HG03432 (cell line): ENCODE results near the gene CADM2.

ENCODE experiments used
- ATAC-seq: cut with Tn5 transposase; IDR thresholded peaks from one replicate; pipeline ENCODE4 v1.9.1; 2021; ENCODE audit warnings: mild to moderate bottlenecking, moderate library complexity; ENCODE audit not compliant: unreplicated experiment

CADM2 gene

GRCh38 chr3:85304360-85304964 is 345.7 kb downstream of the CADM2 start:
- no peak for ATAC-seq

- ATAC-seq: no peak
Observed at GRCh38 chr3:85312331-85312730, 353.5 kb downstream of the CADM2 start.

GRCh38 chr3:85313380-85313779 is 354.6 kb downstream of the CADM2 start:
- no peak for ATAC-seq

- no peak for ATAC-seq
Observed at GRCh38 chr3:85316252-85316651, 357.5 kb downstream of the CADM2 start.

GRCh38 chr3:85321892-85322291 is 363.1 kb downstream of the CADM2 start:
- no peak for ATAC-seq

- ATAC-seq: no peak
Observed at GRCh38 chr3:85330071-85330470, 371.3 kb downstream of the CADM2 start.

- ATAC-seq: no peak
Observed at GRCh38 chr3:85337895-85338294, 379.1 kb downstream of the CADM2 start.

- peak; percentile 67 for ATAC-seq
Observed at GRCh38 chr3:85342915-85343314, 384.1 kb downstream of the CADM2 start.

GRCh38 chr3:85355572-85355971 is 396.8 kb downstream of the CADM2 start:
- no peak for ATAC-seq

- peak; percentile 87 for ATAC-seq
Observed at GRCh38 chr3:85360742-85361387, 402.1 kb downstream of the CADM2 start.

- no peak for ATAC-seq
Observed at GRCh38 chr3:85364296-85364909, 405.6 kb downstream of the CADM2 start.

- no peak for ATAC-seq
Observed at GRCh38 chr3:85370341-85370740, 411.6 kb downstream of the CADM2 start.

GRCh38 chr3:85376131-85376530 is 417.3 kb downstream of the CADM2 start:
- no peak for ATAC-seq

- ATAC-seq: no peak
Observed at GRCh38 chr3:85377115-85377514, 418.3 kb downstream of the CADM2 start.

- ATAC-seq: no peak
Observed at GRCh38 chr3:85384372-85384771, 425.6 kb downstream of the CADM2 start.

GRCh38 chr3:85387913-85388505 is 429.2 kb downstream of the CADM2 start:
- ATAC-seq: no peak

- ATAC-seq: no peak
Observed at GRCh38 chr3:85394424-85394823, 435.6 kb downstream of the CADM2 start.

GRCh38 chr3:85397434-85397833 is 438.6 kb downstream of the CADM2 start:
- no peak for ATAC-seq

GRCh38 chr3:85426121-85426520 is 467.3 kb downstream of the CADM2 start:
- no peak for ATAC-seq

GRCh38 chr3:85427467-85427866 is 468.7 kb downstream of the CADM2 start:
- ATAC-seq: no peak

- no peak for ATAC-seq
Observed at GRCh38 chr3:85432081-85432480, 473.3 kb downstream of the CADM2 start.

GRCh38 chr3:85433319-85433718 is 474.5 kb downstream of the CADM2 start:
- no peak for ATAC-seq
